ENCODE data around the gene PRKCA.

The PRKCA gene

DNA sequence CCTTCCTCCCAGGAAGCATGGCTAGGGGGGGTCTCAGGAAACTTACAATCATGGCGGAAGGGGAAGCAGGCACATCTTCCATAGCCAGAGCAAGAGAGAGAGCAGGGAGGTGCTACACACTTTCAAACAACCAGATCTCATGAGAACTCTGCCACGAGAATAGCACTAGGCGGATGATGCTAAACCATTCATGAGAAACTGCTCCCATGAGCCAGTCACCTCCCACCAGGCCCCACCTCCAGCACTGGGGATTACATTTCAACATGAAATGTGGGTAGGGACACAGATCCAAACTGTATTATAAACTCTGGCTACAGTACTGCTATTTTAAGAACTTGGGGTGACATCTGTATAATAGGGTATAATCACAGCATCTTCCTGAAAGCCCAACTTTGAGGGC is 449.4 kb downstream of the PRKCA start:
- Histone ChIP-seq H3K27ac (ENCODE audit: low read depth, low read length) (no peak overlapping the region), H3K23ac (ENCODE audit: low read length) (no peak overlapping the region), H2AK5ac (ENCODE audit: low read length) (no peak overlapping the region), H3K4ac (ENCODE audit: low read depth, low read length) (no peak overlapping the region), H3K4me2 (ENCODE audit: low read length) (no peak overlapping the region), H3K9me3 (ENCODE audit: insufficient read depth, low read depth, low read length) (no peaks in the 10 kb centered on the region), H4K12ac (ENCODE audit: low read depth, low read length) (no peak overlapping the region), H2BK12ac (ENCODE audit: low read length) (no peak overlapping the region), H3K18ac (ENCODE audit: low read length) (no peak overlapping the region), H3K79me2 (ENCODE audit: control insufficient read depth, insufficient read depth, low read length, poor library complexity) (no peaks in the 10 kb centered on the region), H4K8ac (ENCODE audit: low read depth, low read length) (no peak overlapping the region), H3K4me3 (ENCODE audit: low read depth, low read length) (no peak overlapping the region), H3K14ac (ENCODE audit: low read length) (no peak overlapping the region), H3K4me1 (ENCODE audit: control insufficient read depth in 1 of 2, insufficient read depth in 2 of 2, low read length in 2 of 2) (no peaks in the 10 kb centered on the region), H4K91ac (ENCODE audit: low read depth, low read length) (no peak overlapping the region), H2BK120ac (ENCODE audit: insufficient read depth, low read length, poor library complexity) (no peak overlapping the region), H3K27me3 (ENCODE audit: insufficient read depth, low read length) (no peaks in the 10 kb centered on the region), H3K9ac (ENCODE audit: low read length) (no peak overlapping the region), H3K79me1 (ENCODE audit: low read length) (no peaks in the 10 kb centered on the region), H3K36me3 (ENCODE audit: control insufficient read depth in 1 of 2, insufficient read depth in 2 of 2, low read length in 2 of 2) (peaks cover 0 to 2% of the 10 kb centered on the region in 2 experiments), H2BK5ac (ENCODE audit: low read depth, low read length, poor library complexity) (no peak overlapping the region), H2AFZ (ENCODE audit: insufficient read depth, low read length, poor library complexity) (no peak overlapping the region)
- no CpG with 5 or more reads among the region's 3 CpGs for WGBS (ENCODE audit: extremely low coverage, insufficient coverage, insufficient read length)
- no peak for DNase-seq

DNA sequence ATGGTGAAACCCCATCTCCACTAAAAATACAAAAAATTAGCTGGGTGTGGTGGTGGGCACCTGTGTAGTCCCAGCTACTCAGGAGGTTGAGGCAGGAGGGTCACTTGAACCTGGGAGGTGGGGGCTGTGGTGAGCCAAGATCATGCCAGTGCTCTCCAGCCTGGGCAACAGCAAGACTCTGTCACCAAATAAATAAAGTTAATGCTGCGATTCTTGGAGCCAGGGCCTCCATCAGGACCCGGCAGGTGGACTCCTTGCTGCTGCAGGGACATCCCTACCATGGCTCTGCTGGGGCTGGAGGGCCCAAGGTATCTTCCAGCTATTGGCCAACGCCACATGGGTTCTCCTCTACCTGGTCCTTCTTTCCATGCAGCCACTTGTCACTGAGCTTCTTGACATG is 450.0 kb downstream of the PRKCA start:
- Histone ChIP-seq H3K18ac (ENCODE audit: low read length) (no peak overlapping the region), H3K4me1 (ENCODE audit: control insufficient read depth in 1 of 2, insufficient read depth in 2 of 2, low read length in 2 of 2) (no peaks in the 10 kb centered on the region), H3K36me3 (ENCODE audit: control insufficient read depth in 1 of 2, insufficient read depth in 2 of 2, low read length in 2 of 2) (peaks cover 0 to 2% of the 10 kb centered on the region in 2 experiments), H3K9ac (ENCODE audit: low read length) (no peak overlapping the region), H4K8ac (ENCODE audit: low read depth, low read length) (no peak overlapping the region), H2BK12ac (ENCODE audit: low read length) (no peak overlapping the region), H3K4me3 (ENCODE audit: low read depth, low read length) (no peak overlapping the region), H4K12ac (ENCODE audit: low read depth, low read length) (no peak overlapping the region), H3K79me2 (ENCODE audit: control insufficient read depth, insufficient read depth, low read length, poor library complexity) (no peaks in the 10 kb centered on the region), H2BK5ac (ENCODE audit: low read depth, low read length, poor library complexity) (no peak overlapping the region), H2AFZ (ENCODE audit: insufficient read depth, low read length, poor library complexity) (no peak overlapping the region), H3K14ac (ENCODE audit: low read length) (no peak overlapping the region), H3K79me1 (ENCODE audit: low read length) (no peaks in the 10 kb centered on the region), H2AK5ac (ENCODE audit: low read length) (no peak overlapping the region), H3K27ac (ENCODE audit: low read depth, low read length) (no peak overlapping the region), H4K91ac (ENCODE audit: low read depth, low read length) (no peak overlapping the region), H3K4me2 (ENCODE audit: low read length) (no peak overlapping the region), H3K9me3 (ENCODE audit: insufficient read depth, low read depth, low read length) (no peaks in the 10 kb centered on the region), H3K23ac (ENCODE audit: low read length) (no peak overlapping the region), H3K4ac (ENCODE audit: low read depth, low read length) (no peak overlapping the region), H2BK120ac (ENCODE audit: insufficient read depth, low read length, poor library complexity) (no peak overlapping the region), H3K27me3 (ENCODE audit: insufficient read depth, low read length) (no peaks in the 10 kb centered on the region)
- no peak for DNase-seq
- WGBS (ENCODE audit: extremely low coverage, insufficient coverage, insufficient read length), result no CpG with 5 or more reads among the region's 3 CpGs

DNA sequence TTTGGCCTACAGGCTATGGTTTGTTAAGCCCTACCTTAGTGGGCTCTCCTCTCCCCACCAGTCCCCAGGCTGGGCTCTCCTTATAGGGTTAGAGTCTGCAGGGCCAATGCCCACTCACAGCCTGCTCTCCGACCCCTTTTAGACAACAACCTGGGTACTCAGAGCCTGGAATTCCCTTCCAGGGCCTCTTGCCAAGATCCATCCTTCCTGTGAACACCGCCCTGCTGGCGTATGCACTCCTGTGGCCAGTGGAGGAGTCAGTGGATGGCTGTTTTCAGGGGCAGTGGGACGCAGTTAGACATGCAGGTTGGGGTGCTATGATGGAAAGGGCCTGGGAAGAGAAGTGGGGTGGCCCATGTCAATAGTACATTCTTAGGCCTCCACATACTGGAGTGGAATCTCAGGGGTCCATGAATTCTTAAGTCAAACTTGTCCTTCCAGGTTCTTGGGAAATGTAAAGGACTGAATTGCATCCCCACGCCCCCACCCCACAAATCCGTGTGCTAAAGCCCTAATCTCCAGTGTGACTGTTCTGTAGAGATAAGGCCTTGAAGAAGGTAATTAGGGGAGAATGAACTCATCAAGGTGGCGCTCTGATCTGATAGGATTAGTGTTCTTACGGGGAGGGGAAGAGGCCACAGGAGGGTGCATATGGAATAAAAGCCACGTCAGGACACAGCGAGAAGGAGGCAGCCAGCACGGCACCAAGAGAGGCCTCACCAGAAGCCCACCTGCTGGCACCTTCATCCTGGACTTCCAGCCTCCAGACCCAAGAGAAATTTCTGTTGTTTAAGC is 450.9 kb downstream of the PRKCA start:
- no peak overlapping the region for H3K4me2 ChIP-seq (ENCODE audit: low read length)
- no peaks in the 10 kb centered on the region for H3K9me3 ChIP-seq (ENCODE audit: insufficient read depth, low read depth, low read length)
- no peak overlapping the region for H4K12ac ChIP-seq (ENCODE audit: low read depth, low read length)
- H3K14ac ChIP-seq (ENCODE audit: low read length), result no peak overlapping the region
- no peaks in the 10 kb centered on the region for H3K27me3 ChIP-seq (ENCODE audit: insufficient read depth, low read length)
- H3K79me2 ChIP-seq (ENCODE audit: control insufficient read depth, insufficient read depth, low read length, poor library complexity), result no peaks in the 10 kb centered on the region
- H3K79me1 ChIP-seq (ENCODE audit: low read length), result no peaks in the 10 kb centered on the region
- H3K4ac ChIP-seq (ENCODE audit: low read depth, low read length), result no peak overlapping the region
- H2AFZ ChIP-seq (ENCODE audit: insufficient read depth, low read length, poor library complexity), result no peak overlapping the region
- H3K18ac ChIP-seq (ENCODE audit: low read length), result no peak overlapping the region
- no peak overlapping the region for H2BK12ac ChIP-seq (ENCODE audit: low read length)
- no peaks in the 10 kb centered on the region for H3K4me1 ChIP-seq (ENCODE audit: control insufficient read depth in 1 of 2, insufficient read depth in 2 of 2, low read length in 2 of 2)
- H3K23ac ChIP-seq (ENCODE audit: low read length), result no peak overlapping the region
- no peak overlapping the region for H4K91ac ChIP-seq (ENCODE audit: low read depth, low read length)
- H2BK5ac ChIP-seq (ENCODE audit: low read depth, low read length, poor library complexity), result no peak overlapping the region
- H4K8ac ChIP-seq (ENCODE audit: low read depth, low read length), result no peak overlapping the region
- no peak for DNase-seq
- H3K9ac ChIP-seq (ENCODE audit: low read length), result no peak overlapping the region
- H2AK5ac ChIP-seq (ENCODE audit: low read length), result no peak overlapping the region
- peaks cover 0 to 2% of the 10 kb centered on the region in 2 experiments for H3K36me3 ChIP-seq (ENCODE audit: control insufficient read depth in 1 of 2, insufficient read depth in 2 of 2, low read length in 2 of 2)
- H3K27ac ChIP-seq (ENCODE audit: low read depth, low read length), result no peak overlapping the region
- H2BK120ac ChIP-seq (ENCODE audit: insufficient read depth, low read length, poor library complexity), result no peak overlapping the region
- no CpG with 5 or more reads among the region's 11 CpGs for WGBS (ENCODE audit: extremely low coverage, insufficient coverage, insufficient read length)
- H3K4me3 ChIP-seq (ENCODE audit: low read depth, low read length), result no peak overlapping the region

DNA sequence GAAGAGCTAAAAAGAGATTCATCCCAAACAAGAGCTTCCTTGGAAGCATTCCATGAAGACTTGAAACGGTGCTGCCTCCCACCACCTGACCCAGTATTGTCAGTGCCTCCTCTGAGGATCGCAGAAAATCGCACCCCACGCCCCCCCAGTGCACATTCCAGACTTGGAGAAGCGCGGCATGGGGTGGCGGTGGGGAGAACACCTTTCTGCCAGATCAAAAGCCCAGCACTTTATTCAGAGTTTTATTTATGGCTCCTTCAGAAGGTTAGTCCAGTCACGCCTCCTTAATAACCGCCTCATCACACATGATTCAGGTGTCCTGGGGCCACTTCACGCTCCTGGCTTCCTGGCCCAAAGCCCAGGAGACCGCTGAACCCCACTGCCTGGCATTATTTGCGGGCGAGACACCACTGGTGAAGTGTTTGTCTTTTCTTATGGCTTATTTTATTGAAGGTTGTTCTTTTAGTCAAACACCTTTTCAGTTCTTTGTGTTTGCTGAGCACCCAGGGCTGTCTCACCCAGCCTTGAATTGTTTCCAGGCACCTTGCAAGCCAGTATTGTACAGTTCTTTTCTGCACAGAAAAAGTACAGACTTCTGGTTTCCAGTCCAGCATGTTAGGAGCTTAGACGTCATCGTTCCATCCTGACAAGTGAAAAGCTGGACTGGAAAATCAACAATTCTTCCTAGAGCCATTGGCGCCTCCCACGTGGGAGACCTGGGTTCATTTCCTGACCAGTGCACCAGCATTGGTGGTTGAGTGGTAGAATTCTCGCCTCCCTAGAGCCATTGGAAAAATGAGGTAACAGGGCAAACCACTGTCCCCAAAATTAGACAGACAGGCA is 452.9 kb downstream of the PRKCA start:
- H3K4me3 ChIP-seq (ENCODE audit: low read depth, low read length), result no peak overlapping the region
- H3K9me3 ChIP-seq (ENCODE audit: insufficient read depth, low read depth, low read length), result no peaks in the 10 kb centered on the region
- H3K4me1 ChIP-seq (ENCODE audit: control insufficient read depth in 1 of 2, insufficient read depth in 2 of 2, low read length in 2 of 2), result no peaks in the 10 kb centered on the region
- H2BK120ac ChIP-seq (ENCODE audit: insufficient read depth, low read length, poor library complexity), result no peak overlapping the region
- no peaks in the 10 kb centered on the region for H3K27me3 ChIP-seq (ENCODE audit: insufficient read depth, low read length)
- DNase-seq, result peak in 1 of 2 donors; percentile 2
- H3K9ac ChIP-seq (ENCODE audit: low read length), result no peak overlapping the region
- no peak overlapping the region for H3K4me2 ChIP-seq (ENCODE audit: low read length)
- no peak overlapping the region for H4K91ac ChIP-seq (ENCODE audit: low read depth, low read length)
- H4K8ac ChIP-seq (ENCODE audit: low read depth, low read length), result no peak overlapping the region
- H3K36me3 ChIP-seq (ENCODE audit: control insufficient read depth in 1 of 2, insufficient read depth in 2 of 2, low read length in 2 of 2), result peaks cover 0 to 2% of the 10 kb centered on the region in 2 experiments
- H2AFZ ChIP-seq (ENCODE audit: insufficient read depth, low read length, poor library complexity), result no peak overlapping the region
- H3K18ac ChIP-seq (ENCODE audit: low read length), result no peak overlapping the region
- H3K79me2 ChIP-seq (ENCODE audit: control insufficient read depth, insufficient read depth, low read length, poor library complexity), result no peaks in the 10 kb centered on the region
- no peak overlapping the region for H3K23ac ChIP-seq (ENCODE audit: low read length)
- H3K79me1 ChIP-seq (ENCODE audit: low read length), result no peaks in the 10 kb centered on the region
- H3K27ac ChIP-seq (ENCODE audit: low read depth, low read length), result no peak overlapping the region
- no peak overlapping the region for H4K12ac ChIP-seq (ENCODE audit: low read depth, low read length)
- H2AK5ac ChIP-seq (ENCODE audit: low read length), result no peak overlapping the region
- no peak overlapping the region for H3K4ac ChIP-seq (ENCODE audit: low read depth, low read length)
- no CpG with 5 or more reads among the region's 18 CpGs for WGBS (ENCODE audit: extremely low coverage, insufficient coverage, insufficient read length)
- H3K14ac ChIP-seq (ENCODE audit: low read length), result no peak overlapping the region
- H2BK12ac ChIP-seq (ENCODE audit: low read length), result no peak overlapping the region
- no peak overlapping the region for H2BK5ac ChIP-seq (ENCODE audit: low read depth, low read length, poor library complexity)

All from trophoblast cell (in vitro differentiated cells and primary cell).